A549 treated with Mapracorat at 1 μM for 4 hours (cell line): Measurements from ENCODE around the gene UPF3A. TPM values are rescaled to one million over a fixed set of nuclear protein-coding genes. Genes with fewer than 3 reads are reported as not detected.

Experiments used
- total RNA-seq: library from RNA; stranded (reverse); fragments of 200-300 nt; extraction: Qiagen RNA extraction; gene quantifications from 5 replicates; pipeline ENCODE4 v1.2.3, GENCODE V29; 2022

The UPF3A gene, protein sequence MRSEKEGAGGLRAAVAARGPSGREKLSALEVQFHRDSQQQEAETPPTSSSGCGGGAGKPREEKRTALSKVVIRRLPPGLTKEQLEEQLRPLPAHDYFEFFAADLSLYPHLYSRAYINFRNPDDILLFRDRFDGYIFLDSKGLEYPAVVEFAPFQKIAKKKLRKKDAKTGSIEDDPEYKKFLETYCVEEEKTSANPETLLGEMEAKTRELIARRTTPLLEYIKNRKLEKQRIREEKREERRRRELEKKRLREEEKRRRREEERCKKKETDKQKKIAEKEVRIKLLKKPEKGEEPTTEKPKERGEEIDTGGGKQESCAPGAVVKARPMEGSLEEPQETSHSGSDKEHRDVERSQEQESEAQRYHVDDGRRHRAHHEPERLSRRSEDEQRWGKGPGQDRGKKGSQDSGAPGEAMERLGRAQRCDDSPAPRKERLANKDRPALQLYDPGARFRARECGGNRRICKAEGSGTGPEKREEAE
- 29.4 to 36.2 TPM (median 33.0 TPM) in 5 replicates for total RNA-seq

GRCh38 chr13:114281351-114282040, at the start of gene UPF3A:
Gene UPF3A, plus strand, starts transcription at chr13:114281601. Its CDS starts 39 bp downstream, at chr13:114281640.

DNA sequence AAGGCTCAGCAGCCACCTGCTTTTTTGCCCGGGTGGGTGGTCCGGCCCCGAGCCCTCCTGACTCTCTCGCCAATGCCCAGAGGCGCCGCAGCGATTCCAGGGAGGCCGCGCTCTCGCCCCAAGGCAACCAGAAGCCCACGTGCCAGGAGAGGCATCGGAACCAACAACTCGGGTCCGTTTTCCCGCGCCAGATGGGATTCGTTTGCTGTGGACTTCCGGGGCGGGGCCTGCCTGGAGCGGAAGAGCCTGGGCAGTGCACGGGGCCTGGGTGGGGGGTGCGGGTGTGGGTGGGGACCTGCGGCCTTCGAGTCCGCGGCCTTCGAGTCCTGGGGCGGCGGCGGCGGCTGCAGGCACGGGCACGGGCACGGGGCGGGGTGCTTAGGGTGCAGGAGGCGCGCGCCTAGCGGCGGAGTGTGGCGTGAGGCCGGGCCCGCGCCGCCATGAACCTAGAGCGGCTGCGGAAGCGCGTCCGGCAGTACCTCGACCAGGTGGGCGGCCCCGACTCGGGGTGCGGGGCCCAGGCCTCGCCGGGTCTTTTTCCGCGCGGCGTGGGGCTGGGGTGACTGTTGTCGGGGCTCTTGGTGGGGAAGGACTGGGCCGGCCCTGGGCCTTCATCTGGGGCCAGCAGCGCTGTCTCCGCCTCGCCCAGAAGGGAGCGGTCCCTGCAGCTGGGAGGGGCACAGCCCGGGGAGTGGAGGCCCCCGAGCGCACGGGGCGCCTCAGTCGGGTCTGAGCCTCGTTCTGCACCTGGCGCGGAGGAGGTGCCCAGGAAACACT, 46.6 kb upstream of the UPF3A start, which contains the start of gene CDC16:
Gene CDC16, plus strand, starts transcription at position 253 of the 777 bp plus-strand sequence. Its CDS starts 188 bp downstream, at position 441.

GRCh38 chr13:114314074-114314912, 32.9 kb downstream of the UPF3A start, which contains the start of gene CHAMP1:
Gene CHAMP1, plus strand, starts transcription at chr13:114314503. Its CDS starts 9,340 bp downstream, at chr13:114323843.

Other genes starting within 250 kb of the UPF3A start
- gene RASA3, start 149.0 kb upstream of the UPF3A start, total RNA-seq = 9.2 to 11.8 TPM (median 10.7 TPM) in 5 replicates
- not detected in 5 replicates for gene CFAP97D2, start 102.3 kb upstream of the UPF3A start, total RNA-seq
- gene CDC16, start 46.7 kb upstream of the UPF3A start, total RNA-seq = 38.9 to 43.9 TPM (median 42.2 TPM) in 5 replicates
- gene CHAMP1, start 32.9 kb downstream of the UPF3A start, total RNA-seq = 19.0 to 24.1 TPM (median 22.9 TPM) in 5 replicates